ENCODE measurements around the gene TCEAL7. TPM values are rescaled to one million over a fixed set of nuclear protein-coding genes. Genes with fewer than 3 reads are reported as not detected.
"Not testable (repeated sequence)": the region's sequence is repeated elsewhere in the genome, so short reads cannot be mapped to it uniquely, and the experiment has no call there.

TCEAL7 gene, protein sequence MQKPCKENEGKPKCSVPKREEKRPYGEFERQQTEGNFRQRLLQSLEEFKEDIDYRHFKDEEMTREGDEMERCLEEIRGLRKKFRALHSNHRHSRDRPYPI
- 10 to 100 TPM; 12.3 to 17.5 (median 16.0) TPM for total RNA-seq (2021; fragmentation: NEBNext Ultra II Directional; extraction: Animal tissue kit (Norgen Biotek cat#: 25700))
- long read RNA-seq, transcript TCEAL7-201 (3 exons, 1,177 nt), result major isoform, 11 of 23 reads
- long read RNA-seq, transcript TCEAL7-202 (3 exons, 852 nt), result major isoform, 11 of 23 reads
- long read RNA-seq, partial matches to known transcripts, result 0 of 23 reads
- long read RNA-seq, other reads (novel, unspliced or antisense), result 1 of 23 reads

DNA sequence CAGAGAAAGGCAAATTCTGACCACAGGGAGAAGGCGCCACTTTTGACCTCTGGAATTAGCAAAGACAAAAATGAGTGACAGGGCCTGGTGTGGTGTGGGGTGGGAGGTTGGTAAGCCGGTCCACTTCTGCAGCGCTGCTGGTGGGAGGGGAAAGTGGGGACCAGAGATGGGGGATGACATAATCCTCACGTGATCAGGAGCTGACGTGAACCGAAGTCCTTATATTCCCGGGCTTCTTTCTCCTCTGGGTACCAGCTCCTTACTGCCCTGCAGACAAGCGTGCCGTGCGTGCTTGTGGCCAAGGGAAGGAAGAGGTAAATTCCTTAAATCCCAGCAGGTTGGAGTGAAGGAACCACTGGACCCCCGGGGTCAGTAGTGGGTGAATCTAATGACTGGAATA lies at the start of gene TCEAL7:
Gene TCEAL7 (plus strand): TSS at position 249 of the 400 bp plus-strand sequence. CDS start 1,165 bp downstream, outside the sequence.
- Mint-ChIP-seq H3K27ac (peak within 1 kb of the TSS; percentile 58), H3K4me1 (ENCODE audit: low read depth) (peaks cover 19% of the 10 kb centered on the region), H3K36me3 (ENCODE audit: low read depth) (no peaks in the 10 kb centered on the region), H3K9me3 (no peaks in the 10 kb centered on the region), H3K4me3 (peak within 1 kb of the TSS; percentile 90), H3K27me3 (ENCODE audit: insufficient read depth) (peaks cover 5% of the 10 kb centered on the region)
- DNase-seq, result peak; percentile 4
- TF ChIP-seq, protein P1, sequence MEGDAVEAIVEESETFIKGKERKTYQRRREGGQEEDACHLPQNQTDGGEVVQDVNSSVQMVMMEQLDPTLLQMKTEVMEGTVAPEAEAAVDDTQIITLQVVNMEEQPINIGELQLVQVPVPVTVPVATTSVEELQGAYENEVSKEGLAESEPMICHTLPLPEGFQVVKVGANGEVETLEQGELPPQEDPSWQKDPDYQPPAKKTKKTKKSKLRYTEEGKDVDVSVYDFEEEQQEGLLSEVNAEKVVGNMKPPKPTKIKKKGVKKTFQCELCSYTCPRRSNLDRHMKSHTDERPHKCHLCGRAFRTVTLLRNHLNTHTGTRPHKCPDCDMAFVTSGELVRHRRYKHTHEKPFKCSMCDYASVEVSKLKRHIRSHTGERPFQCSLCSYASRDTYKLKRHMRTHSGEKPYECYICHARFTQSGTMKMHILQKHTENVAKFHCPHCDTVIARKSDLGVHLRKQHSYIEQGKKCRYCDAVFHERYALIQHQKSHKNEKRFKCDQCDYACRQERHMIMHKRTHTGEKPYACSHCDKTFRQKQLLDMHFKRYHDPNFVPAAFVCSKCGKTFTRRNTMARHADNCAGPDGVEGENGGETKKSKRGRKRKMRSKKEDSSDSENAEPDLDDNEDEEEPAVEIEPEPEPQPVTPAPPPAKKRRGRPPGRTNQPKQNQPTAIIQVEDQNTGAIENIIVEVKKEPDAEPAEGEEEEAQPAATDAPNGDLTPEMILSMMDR (IDR thresholded peaks at IDR 0.05), result no peak

DNA sequence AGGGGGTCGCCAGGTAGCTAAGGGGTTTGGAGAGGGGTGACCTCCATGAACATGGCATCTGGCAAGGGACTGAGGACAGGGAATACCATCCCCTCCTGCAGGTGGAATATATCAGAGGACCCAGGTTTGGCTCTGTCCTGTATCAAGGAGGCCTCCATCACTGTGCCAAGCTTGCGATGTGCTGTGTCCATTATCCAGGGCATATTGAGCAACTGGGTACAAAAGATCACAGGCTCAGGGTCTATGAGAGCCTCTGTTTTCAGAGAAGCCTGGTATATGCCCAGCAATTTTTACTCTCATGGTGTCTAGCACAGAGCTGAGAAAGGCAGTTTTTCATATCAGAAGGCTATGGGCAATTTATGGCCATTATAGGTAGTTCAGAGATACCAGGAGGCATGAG lies 36.9 kb upstream of the TCEAL7 start:
- H3K27me3 Mint-ChIP-seq (ENCODE audit: insufficient read depth), result peaks cover 12% of the 10 kb centered on the region
- no peak overlapping the region for H3K4me3 Mint-ChIP-seq

DNA sequence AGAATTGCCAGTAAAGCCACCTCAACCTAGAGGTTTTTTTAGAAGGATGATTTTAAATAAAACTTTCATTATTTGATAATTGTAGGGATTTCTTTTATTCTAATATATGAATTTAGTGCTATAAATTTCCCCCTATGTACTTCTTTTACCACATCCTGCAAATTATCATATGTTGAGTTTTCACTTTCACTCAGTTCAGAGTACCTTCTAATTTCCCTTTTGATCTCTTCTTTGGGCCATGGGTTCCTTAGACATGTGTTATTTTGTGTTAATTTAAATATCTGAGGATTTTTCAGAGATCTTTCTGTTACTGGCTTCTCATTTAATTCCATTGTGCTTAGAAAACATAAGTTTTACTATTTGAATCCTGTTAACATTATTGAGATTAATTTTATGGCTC lies 25.3 kb upstream of the TCEAL7 start:
- no peak overlapping the region for H3K27ac Mint-ChIP-seq
- no peak overlapping the region for H3K4me3 Mint-ChIP-seq
- H3K4me1 Mint-ChIP-seq (ENCODE audit: low read depth), result no peaks in the 10 kb centered on the region
- TF ChIP-seq, protein P1 (IDR thresholded peaks at IDR 0.05), result no peak
- no peaks in the 10 kb centered on the region; the same call in 1 of the 2 replicates for H3K27me3 Mint-ChIP-seq (ENCODE audit: insufficient read depth)
- no peak for DNase-seq
- no peaks in the 10 kb centered on the region for H3K36me3 Mint-ChIP-seq (ENCODE audit: low read depth)
- no peaks in the 10 kb centered on the region for H3K9me3 Mint-ChIP-seq

More for the DNA sequence above, 36.9 kb upstream of the TCEAL7 start:
- H3K27ac Mint-ChIP-seq, result no peak overlapping the region
- H3K9me3 Mint-ChIP-seq, result no peaks in the 10 kb centered on the region
- no peak for DNase-seq
- TF ChIP-seq, protein P1 (IDR thresholded peaks at IDR 0.05), result no peak
- no peaks in the 10 kb centered on the region for H3K36me3 Mint-ChIP-seq (ENCODE audit: low read depth)
- no peaks in the 10 kb centered on the region for H3K4me1 Mint-ChIP-seq (ENCODE audit: low read depth)

DNA sequence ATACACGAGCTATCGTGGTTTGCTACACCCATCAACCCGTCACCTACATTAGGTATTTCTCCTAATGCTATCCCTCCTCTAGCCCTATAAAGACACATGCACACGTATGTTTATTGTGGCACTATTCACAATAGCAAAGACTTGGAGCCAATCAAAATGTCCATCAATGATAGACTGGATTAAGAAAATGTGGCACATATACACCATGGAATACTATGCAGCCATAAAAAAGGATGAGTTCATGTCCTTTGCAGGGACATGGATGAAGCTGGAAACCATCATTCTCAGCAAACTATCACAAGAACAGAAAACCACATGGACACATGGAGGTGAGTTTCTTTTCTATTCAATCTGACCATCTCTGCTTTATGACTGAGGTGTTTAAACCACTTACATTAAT lies 24.4 kb upstream of the TCEAL7 start:
- H3K36me3 Mint-ChIP-seq (ENCODE audit: low read depth); H3K9me3 Mint-ChIP-seq; H3K4me3 Mint-ChIP-seq; H3K27ac Mint-ChIP-seq; H3K4me1 Mint-ChIP-seq (ENCODE audit: low read depth); DNase-seq; H3K27me3 Mint-ChIP-seq (ENCODE audit: insufficient read depth): not testable (repeated sequence)

DNA sequence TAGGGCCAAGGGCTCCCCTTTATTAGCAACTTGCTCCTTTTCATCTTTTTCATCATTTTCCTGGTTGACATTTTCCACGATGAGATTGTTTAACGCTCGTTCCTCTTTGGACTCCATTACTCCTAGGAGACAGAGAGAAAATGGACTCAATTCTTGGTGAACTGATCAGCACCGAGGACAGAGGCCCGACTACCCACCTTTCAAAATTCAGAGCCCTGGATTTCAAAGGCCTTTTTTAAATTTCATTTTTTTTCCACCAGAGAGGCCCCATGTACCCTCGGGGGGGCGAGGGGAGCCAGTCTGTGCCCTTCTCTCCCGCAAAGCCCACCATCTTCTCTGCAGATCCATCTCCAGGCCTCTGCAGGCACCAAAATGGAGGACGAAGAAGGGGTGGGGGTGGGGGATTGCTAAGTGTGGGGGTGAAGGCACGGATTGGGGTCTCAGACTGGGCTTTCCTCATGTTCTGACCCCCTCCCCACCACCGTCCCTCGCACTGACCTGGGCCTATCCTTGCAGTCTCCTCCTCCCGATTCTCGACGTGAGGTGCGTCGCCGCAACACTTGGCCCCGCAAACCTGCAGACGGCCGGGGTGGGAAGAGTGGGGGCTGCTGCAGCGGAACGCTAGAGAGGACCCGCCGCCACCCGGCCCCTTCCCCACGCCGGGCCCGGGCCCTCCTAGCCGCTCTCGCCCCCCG lies 20.0 kb upstream of the TCEAL7 start:
- H3K4me3 Mint-ChIP-seq, result no peak overlapping the region
- H3K36me3 Mint-ChIP-seq (ENCODE audit: low read depth), result no peaks in the 10 kb centered on the region
- H3K27me3 Mint-ChIP-seq (ENCODE audit: insufficient read depth), result peaks cover 5% of the 10 kb centered on the region
- H3K9me3 Mint-ChIP-seq, result no peaks in the 10 kb centered on the region
- H3K4me1 Mint-ChIP-seq (ENCODE audit: low read depth), result no peaks in the 10 kb centered on the region
- TF ChIP-seq, protein P1 (IDR thresholded peaks at IDR 0.05), result no peak
- H3K27ac Mint-ChIP-seq, result no peak overlapping the region
- no peak for DNase-seq
